SK-N-SH (cell line): ENCODE results near the gene OR51A4.

Source experiments
- CHD2 ChIP-seq: fragments of 150-350 bp; IDR thresholded peaks from 2 replicates; pipeline ENCODE4 v1.6.1; 2018; ENCODE audit warnings: low read length; ENCODE audit not compliant: partially characterized antibody
- EP300 ChIP-seq, 2 experiments: IDR thresholded peaks; 2 replicates each; pipeline versions ENCODE4 v1.4.0 to v1.6.1; 2012; ENCODE audit warnings: borderline replicate concordance in 1 of 2, low read depth in 1 of 2, low read length in 1 of 2
- NFIC ChIP-seq: IDR thresholded peaks from 2 replicates; pipeline ENCODE4 v1.4.0; 2012; ENCODE audit warnings: borderline replicate concordance
- NRF1 ChIP-seq: IDR thresholded peaks from 2 replicates; pipeline ENCODE4 v1.6.1; 2012; ENCODE audit warnings: low read depth, mild to moderate bottlenecking, low read length
- POLR2AphosphoS5 ChIP-seq: IDR thresholded peaks from 2 replicates; pipeline ENCODE4 v1.6.1; 2012; ENCODE audit warnings: low read depth, low read length
- RCOR1 ChIP-seq: fragments of 150-350 bp; IDR thresholded peaks from 2 replicates; pipeline ENCODE4 v1.6.1; 2017; ENCODE audit warnings: antibody characterized with exemption, low read length
- SIN3A ChIP-seq: IDR thresholded peaks from 2 replicates; pipeline ENCODE4 v1.6.1; 2012; ENCODE audit warnings: low read depth, mild to moderate bottlenecking, low read length, moderate library complexity, borderline replicate concordance
- TEAD4 ChIP-seq: IDR thresholded peaks from 2 replicates; pipeline ENCODE4 v1.4.0; 2012; ENCODE audit warnings: mild to moderate bottlenecking, borderline replicate concordance; ENCODE audit not compliant: insufficient read depth
- TF ChIP-seq, protein P1 (sequence below): fragments of 200-600 bp; sonication (generic); IDR thresholded peaks from 2 replicates; pipeline ENCODE4 v1.6.1; 2017; ENCODE audit warnings: antibody characterized with exemption, mild to moderate bottlenecking, moderate library complexity
- TF ChIP-seq, protein P2 (sequence below): IDR thresholded peaks from 2 replicates; pipeline ENCODE4; 2012

DNA sequence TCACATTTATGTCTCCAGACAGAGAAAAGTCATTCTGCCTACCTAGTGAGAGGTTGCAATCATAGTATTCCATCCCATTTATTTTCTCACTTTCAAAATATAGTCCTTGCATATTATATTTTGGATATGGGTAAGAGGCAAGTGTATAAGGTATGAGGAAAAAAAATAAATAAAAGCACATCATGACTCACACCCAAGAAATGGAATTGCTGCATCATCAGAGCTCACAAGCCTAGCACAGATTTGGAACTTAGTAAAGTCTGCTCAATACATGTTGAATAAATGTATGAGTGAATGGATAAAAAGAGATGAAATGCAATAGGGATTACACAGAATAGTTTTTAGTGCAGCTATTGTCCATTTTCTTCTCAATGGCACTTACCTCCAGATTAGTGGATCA lies 20.8 kb downstream of the OR51A4 start:
- TF ChIP-seq, protein P1, sequence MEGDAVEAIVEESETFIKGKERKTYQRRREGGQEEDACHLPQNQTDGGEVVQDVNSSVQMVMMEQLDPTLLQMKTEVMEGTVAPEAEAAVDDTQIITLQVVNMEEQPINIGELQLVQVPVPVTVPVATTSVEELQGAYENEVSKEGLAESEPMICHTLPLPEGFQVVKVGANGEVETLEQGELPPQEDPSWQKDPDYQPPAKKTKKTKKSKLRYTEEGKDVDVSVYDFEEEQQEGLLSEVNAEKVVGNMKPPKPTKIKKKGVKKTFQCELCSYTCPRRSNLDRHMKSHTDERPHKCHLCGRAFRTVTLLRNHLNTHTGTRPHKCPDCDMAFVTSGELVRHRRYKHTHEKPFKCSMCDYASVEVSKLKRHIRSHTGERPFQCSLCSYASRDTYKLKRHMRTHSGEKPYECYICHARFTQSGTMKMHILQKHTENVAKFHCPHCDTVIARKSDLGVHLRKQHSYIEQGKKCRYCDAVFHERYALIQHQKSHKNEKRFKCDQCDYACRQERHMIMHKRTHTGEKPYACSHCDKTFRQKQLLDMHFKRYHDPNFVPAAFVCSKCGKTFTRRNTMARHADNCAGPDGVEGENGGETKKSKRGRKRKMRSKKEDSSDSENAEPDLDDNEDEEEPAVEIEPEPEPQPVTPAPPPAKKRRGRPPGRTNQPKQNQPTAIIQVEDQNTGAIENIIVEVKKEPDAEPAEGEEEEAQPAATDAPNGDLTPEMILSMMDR, result no peak
- TF ChIP-seq POLR2AphosphoS5, result no peak
- TF ChIP-seq TEAD4, result no peak
- no peak for TF ChIP-seq NFIC
- no peak for TF ChIP-seq SIN3A
- no peak for TF ChIP-seq RCOR1
- TF ChIP-seq NRF1, result no peak
- TF ChIP-seq CHD2, result no peak
- TF ChIP-seq, protein P2, sequence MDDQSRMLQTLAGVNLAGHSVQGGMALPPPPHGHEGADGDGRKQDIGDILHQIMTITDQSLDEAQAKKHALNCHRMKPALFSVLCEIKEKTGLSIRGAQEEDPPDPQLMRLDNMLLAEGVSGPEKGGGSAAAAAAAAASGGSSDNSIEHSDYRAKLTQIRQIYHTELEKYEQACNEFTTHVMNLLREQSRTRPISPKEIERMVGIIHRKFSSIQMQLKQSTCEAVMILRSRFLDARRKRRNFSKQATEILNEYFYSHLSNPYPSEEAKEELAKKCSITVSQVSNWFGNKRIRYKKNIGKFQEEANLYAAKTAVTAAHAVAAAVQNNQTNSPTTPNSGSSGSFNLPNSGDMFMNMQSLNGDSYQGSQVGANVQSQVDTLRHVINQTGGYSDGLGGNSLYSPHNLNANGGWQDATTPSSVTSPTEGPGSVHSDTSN, result no peak
- no peak for TF ChIP-seq EP300 (IDR thresholded peaks at IDR 0.05; ENCODE audit: borderline replicate concordance in 1 of 2, low read depth in 1 of 2, low read length in 1 of 2)
